ENCODE data around the gene COL8A1.

Gene COL8A1

GRCh38 chr3:99696497-99696896, 58.1 kb downstream of the COL8A1 start:
- TF ChIP-seq, protein P1, sequence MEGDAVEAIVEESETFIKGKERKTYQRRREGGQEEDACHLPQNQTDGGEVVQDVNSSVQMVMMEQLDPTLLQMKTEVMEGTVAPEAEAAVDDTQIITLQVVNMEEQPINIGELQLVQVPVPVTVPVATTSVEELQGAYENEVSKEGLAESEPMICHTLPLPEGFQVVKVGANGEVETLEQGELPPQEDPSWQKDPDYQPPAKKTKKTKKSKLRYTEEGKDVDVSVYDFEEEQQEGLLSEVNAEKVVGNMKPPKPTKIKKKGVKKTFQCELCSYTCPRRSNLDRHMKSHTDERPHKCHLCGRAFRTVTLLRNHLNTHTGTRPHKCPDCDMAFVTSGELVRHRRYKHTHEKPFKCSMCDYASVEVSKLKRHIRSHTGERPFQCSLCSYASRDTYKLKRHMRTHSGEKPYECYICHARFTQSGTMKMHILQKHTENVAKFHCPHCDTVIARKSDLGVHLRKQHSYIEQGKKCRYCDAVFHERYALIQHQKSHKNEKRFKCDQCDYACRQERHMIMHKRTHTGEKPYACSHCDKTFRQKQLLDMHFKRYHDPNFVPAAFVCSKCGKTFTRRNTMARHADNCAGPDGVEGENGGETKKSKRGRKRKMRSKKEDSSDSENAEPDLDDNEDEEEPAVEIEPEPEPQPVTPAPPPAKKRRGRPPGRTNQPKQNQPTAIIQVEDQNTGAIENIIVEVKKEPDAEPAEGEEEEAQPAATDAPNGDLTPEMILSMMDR (IDR thresholded peaks at IDR 0.05; ENCODE audit: low read depth, low read length) = no peak
- DNase-seq (ENCODE audit: extremely low read depth, low read depth) = no peak

- DNase-seq (ENCODE audit: extremely low read depth, low read depth) = no peak
- TF ChIP-seq, protein P1 (IDR thresholded peaks at IDR 0.05; ENCODE audit: low read depth, low read length) = no peak
These were observed 58.9 kb downstream of the COL8A1 start for GRCh38 chr3:99697250-99697649.

DNA sequence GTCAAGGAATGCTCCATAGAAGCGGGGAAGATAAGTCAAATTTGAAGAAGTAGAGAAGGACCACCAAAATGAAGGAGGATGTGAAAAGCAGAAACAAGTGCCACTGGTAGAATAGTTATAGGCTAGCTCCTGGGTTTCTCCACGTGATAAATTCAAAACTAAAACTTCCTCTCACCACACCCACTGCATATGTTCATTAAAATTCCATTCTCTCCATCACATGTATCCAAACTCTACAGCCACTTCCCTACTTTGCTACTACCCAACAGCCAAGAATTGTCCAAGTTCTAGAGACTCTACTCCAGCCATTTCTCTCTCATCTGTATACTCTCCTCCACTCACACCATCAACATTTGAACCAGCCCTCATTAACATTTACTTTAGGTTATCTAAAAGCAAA, 60.5 kb downstream of the COL8A1 start:
- DNase-seq (ENCODE audit: extremely low read depth, low read depth) = no peak
- TF ChIP-seq, protein P1 (IDR thresholded peaks at IDR 0.05; ENCODE audit: low read depth, low read length) = no peak

DNA sequence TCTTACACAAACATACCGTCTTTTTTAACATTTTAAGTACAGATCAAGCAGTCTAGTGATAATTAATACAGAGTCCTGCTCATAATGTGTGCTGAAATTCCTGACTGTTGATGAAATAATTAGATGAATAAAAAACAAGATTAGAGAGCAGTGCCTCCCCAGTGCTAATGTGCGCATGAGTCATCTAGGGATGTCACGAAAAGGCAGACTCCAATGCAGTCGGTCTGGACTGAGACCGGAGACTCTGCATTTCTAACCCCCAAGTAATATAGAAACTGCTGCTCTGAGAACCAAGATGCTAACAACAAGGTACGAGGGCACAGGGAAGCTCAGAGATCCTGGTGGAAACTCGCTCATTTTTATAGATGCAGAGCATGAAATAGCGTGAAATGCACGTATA, 61.4 kb downstream of the COL8A1 start:
- TF ChIP-seq, protein P1 (IDR thresholded peaks at IDR 0.05; ENCODE audit: low read depth, low read length) = no peak
- no peak for DNase-seq (ENCODE audit: extremely low read depth, low read depth)

GRCh38 chr3:99700631-99701268, 62.4 kb downstream of the COL8A1 start:
- TF ChIP-seq, protein P1 (IDR thresholded peaks at IDR 0.05; ENCODE audit: low read depth, low read length) = no peak
- no peak for DNase-seq (ENCODE audit: extremely low read depth, low read depth)

DNA sequence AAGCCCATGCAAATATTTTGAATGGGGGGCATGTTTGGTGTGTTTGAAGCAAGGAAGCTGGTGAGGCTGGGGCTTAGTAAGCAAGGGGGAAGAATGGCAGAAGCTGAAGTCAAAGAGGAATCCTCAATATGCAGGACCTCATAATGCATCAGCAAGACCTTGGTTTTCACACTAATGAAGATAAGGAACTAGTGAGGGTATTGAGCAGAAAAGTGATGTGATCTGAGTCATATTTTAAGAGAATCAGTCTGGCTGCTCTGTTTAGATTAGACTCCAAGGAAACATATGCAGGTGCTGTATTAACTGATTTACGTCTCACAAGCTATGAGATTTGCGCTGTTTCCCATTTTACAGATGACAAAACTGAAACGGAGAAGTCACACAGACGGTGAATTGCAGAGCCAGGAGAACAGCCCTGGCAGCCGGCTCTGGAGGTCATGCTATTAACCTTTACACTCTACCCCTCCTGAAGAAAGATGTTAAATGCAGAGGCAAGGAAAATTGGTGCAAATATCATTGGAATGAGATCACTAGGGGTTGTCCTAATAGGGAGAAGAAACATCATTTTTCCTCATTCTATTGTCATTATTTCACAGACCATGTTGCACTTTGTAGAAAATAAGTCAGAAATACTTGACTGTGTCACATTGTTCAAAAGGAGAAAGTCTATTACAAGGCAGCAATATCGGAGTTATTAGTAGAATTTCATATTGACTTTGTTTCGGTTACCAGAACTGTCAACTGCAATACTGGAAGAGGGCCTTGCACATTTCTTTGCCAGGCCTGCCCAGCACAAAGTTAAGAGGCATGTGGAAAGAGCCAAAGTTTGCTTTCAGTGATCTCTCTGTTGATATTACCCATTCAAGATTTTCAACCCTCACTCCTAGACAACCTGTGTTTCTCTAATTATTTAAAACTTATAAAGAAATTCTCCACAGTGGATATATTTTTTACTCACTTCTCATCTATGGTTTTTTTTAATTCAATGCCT, 64.9 kb downstream of the COL8A1 start:
- no peak for DNase-seq (ENCODE audit: extremely low read depth, low read depth)
- TF ChIP-seq, protein P1 (IDR thresholded peaks at IDR 0.05; ENCODE audit: low read depth, low read length) = no peak

DNA sequence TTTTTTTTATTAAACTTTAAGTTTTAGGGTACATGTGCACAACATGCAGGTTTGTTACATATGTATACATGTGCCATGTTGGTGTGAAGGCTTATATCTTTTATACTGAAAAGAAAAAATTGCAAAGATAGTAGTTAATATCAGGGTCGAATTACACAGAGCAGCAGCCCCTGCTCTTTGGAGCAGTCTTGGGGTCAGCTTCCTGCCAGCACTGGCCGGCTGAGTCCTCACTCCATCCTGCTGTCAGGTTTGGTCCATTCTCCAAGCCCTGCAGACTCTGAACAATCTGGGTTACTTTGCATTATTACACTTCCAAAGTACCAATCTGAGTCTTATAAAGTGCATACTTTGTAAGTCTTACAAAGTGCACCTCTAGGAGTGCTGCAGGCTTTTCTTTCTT, 66.0 kb downstream of the COL8A1 start:
- TF ChIP-seq, protein P1 (IDR thresholded peaks at IDR 0.05; ENCODE audit: low read depth, low read length) = no peak
- no peak for DNase-seq (ENCODE audit: extremely low read depth, low read depth)
